AG04450 (cell line): ENCODE measurements around the gene TIGIT. TPM values are rescaled to one million over a fixed set of nuclear protein-coding genes. Genes with fewer than 3 reads are reported as not detected.
A peak's percentile ranks its signal among the peaks of the same experiment; 100 is the strongest.

Source experiments
- CTCF ChIA-PET: fragments of 300-600, 350-600 bp; formaldehyde crosslinking; extraction: SDS; loops from one replicate; lab custom pipeline; 2022; ENCODE audit warnings: antibody characterized with exemption, inconsistent platforms; lab: Charles Lee
- POLR2A ChIA-PET: fragments of 350-600 bp; formaldehyde crosslinking; extraction: SDS; loops from one replicate; lab custom pipeline; 2021; ENCODE audit warnings: antibody characterized with exemption, inconsistent platforms; lab: Yijun Ruan, JAX
- DNase-seq: peaks from one replicate; pipeline ENCODE4 v3.0.0-alpha.2; 2011; ENCODE audit warnings: low read depth, low spot score
- H3K27ac ChIP-seq: one replicate; pipeline ENCODE4 v1.5.1; 2012; ENCODE audit warnings: low read depth, low read length, control low read depth
- H3K27me3 ChIP-seq: one replicate; pipeline ENCODE4 v1.6.0; 2012; ENCODE audit warnings: low read length; ENCODE audit not compliant: control insufficient read depth, insufficient read depth
- H3K4me3 ChIP-seq: 2 replicates; pipeline ENCODE4 v1.5.1; 2011; ENCODE audit warnings: mild to moderate bottlenecking, low read depth, low read length, control low read depth
- H3K9me3 ChIP-seq: 2 replicates; pipeline ENCODE4 v1.5.1; 2012; ENCODE audit warnings: low read length; ENCODE audit not compliant: control insufficient read depth, insufficient read depth
- CTCF ChIP-seq: IDR thresholded peaks from 2 replicates; pipeline ENCODE4 v1.5.1; 2011; ENCODE audit warnings: low read depth, low read length, control low read depth, inconsistent platforms
- polyA plus RNA-seq: library from polyadenylated mRNA; depleted of rRNA; stranded (reverse); fragments of >200 nt; gene quantifications from 2 replicates; pipeline ENCODE4 v1.2.3, GENCODE V29; 2011

TIGIT gene
- polyA plus RNA-seq, 1 experiment = not detected

GRCh38 chr3:114318295-114318694, 24.5 kb downstream of the TIGIT start:
- POLR2A ChIA-PET = no interaction called here
- DNase-seq = no peak
- Histone ChIP-seq H3K27ac (no peak overlapping the region), H3K27me3 (no peaks in the 10 kb centered on the region), H3K9me3 (no peaks in the 10 kb centered on the region), H3K4me3 (no peak overlapping the region)
- TF ChIP-seq CTCF = no peak
- CTCF ChIA-PET = no interaction called here

GRCh38 chr3:114319453-114319852, 25.6 kb downstream of the TIGIT start:
- Histone ChIP-seq H3K4me3 (no peak overlapping the region), H3K9me3 (no peaks in the 10 kb centered on the region), H3K27me3 (no peaks in the 10 kb centered on the region), H3K27ac (no peak overlapping the region)
- TF ChIP-seq CTCF = no peak
- ChIA-PET POLR2A (no interaction called here), CTCF (interaction anchor here (0.6 to 1.3 kb wide), 3 partner anchors 16 to 57 kb away, joined by 3 to 6 read pairs (median 3); no protein-coding TSS in a partner anchor)
- peak; percentile 77 for DNase-seq

GRCh38 chr3:114320246-114320645, 26.4 kb downstream of the TIGIT start:
- Histone ChIP-seq H3K4me3 (no peak overlapping the region), H3K9me3 (no peaks in the 10 kb centered on the region), H3K27ac (no peak overlapping the region), H3K27me3 (no peaks in the 10 kb centered on the region)
- ChIA-PET POLR2A (no interaction called here), CTCF (interaction anchor here (1.0 to 1.3 kb wide), 2 partner anchors 15 to 29 kb away, joined by 3 to 6 read pairs; no protein-coding TSS in a partner anchor)
- no peak for TF ChIP-seq CTCF
- DNase-seq = no peak

GRCh38 chr3:114323546-114324254, 29.9 kb downstream of the TIGIT start:
- Histone ChIP-seq H3K9me3 (no peaks in the 10 kb centered on the region), H3K4me3 (no peak overlapping the region), H3K27ac (no peak overlapping the region), H3K27me3 (no peaks in the 10 kb centered on the region)
- POLR2A ChIA-PET = no interaction called here
- DNase-seq = no peak
- CTCF ChIA-PET = interaction anchor here (0.6 to 2.1 kb wide), 4 partner anchors 13 to 61 kb away, joined by 4 to 8 read pairs (median 4); no protein-coding TSS in a partner anchor
- TF ChIP-seq CTCF = no peak

GRCh38 chr3:114327665-114328064, 33.8 kb downstream of the TIGIT start:
- Histone ChIP-seq H3K4me3 (no peak overlapping the region), H3K27ac (no peak overlapping the region), H3K27me3 (no peaks in the 10 kb centered on the region), H3K9me3 (no peaks in the 10 kb centered on the region)
- TF ChIP-seq CTCF = no peak
- CTCF ChIA-PET = interaction anchor here (1.2 to 1.5 kb wide), 2 partner anchors 8 to 9 kb away, joined by 3 to 4 read pairs; no protein-coding TSS in a partner anchor
- DNase-seq = no peak
- POLR2A ChIA-PET = no interaction called here
